ENCODE results near the gene SGSM2.
"Not testable (repeated sequence)": the region's sequence is repeated elsewhere in the genome, so short reads cannot be mapped to it uniquely, and the experiment has no call there.

- not testable (repeated sequence) for TF ChIP-seq EZH2 (IDR thresholded peaks at IDR 0.05; ENCODE audit: low read length); CTCF (optimal IDR thresholded peaks at IDR 0.05 in 1 of 3, IDR thresholded peaks at IDR 0.05 in 1 of 3, conservative IDR thresholded peaks at IDR 0.05 in 1 of 3; ENCODE audit: extremely low read depth in 1 of 3, insufficient read depth in 2 of 3, low read length in 3 of 3)
These were observed 20.4 kb upstream of the SGSM2 start for GRCh38 chr17:2316916-2317205.

All from keratinocyte (primary cell).